Measurements from ENCODE around the gene MRPS6.
A peak's percentile ranks its signal among the peaks of the same experiment; 100 is the strongest.

The MRPS6 gene

GRCh38 chr21:34091032-34091431 is 17.7 kb downstream of the MRPS6 start:
- intact Hi-C loops (cut with DNase I), result no loop called here
- DNase-seq, result no peak

DNA sequence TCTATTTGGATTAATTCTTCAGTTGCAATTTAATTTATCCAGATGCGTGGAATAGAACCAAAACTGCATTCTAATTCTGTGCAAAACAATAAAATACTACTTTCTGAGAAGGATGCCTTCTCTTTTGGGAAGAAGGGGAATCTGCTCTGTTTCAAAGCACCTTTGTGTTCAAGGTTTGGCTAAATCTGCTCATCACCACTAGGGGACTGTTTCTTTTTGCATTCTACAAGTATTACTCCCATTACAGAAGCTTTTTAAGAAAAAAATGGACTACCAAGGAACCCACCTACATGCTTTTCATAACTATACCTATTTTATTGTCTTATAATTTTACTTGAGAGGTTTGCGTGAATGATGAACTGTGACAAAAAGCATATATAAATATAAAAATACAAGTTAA is 18.2 kb downstream of the MRPS6 start:
- intact Hi-C loops (cut with DNase I), result no loop called here
- DNase-seq, result no peak

DNA sequence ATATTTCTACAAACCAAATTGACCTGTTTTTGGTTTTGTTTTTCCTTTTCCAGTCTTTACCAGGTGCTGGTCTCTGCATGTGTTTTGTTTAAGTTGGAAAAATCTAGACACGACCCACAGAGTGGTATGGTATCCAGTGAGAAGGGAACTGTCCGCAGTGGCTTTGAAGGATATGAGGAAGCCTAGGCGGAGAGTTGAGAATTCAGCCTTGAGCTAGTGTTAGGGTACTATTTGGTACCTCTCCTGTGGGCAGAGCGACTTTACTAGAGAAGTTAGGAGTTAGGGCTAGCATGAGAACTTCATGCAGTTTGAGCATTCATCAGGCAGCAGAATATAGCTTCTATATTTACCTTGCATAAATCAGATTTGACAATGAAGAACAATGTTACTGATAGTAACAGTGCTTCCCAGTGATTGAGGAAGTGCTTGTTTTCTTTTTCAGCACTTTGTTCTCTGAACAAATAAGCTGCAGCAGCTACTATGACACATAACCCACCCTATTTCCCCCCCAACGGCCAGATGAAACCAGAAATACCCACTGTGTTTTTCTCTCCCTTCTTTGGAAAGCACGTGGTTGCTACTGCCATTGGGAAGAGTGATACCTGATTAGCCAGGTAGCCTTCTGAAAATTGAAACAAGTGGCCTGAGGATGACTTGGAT is 19.0 kb downstream of the MRPS6 start:
- intact Hi-C loops (cut with DNase I), result no loop called here
- no peak for DNase-seq

GRCh38 chr21:34093083-34093482 is 19.7 kb downstream of the MRPS6 start:
- intact Hi-C loops (cut with DNase I), result no loop called here
- DNase-seq, result no peak

DNA sequence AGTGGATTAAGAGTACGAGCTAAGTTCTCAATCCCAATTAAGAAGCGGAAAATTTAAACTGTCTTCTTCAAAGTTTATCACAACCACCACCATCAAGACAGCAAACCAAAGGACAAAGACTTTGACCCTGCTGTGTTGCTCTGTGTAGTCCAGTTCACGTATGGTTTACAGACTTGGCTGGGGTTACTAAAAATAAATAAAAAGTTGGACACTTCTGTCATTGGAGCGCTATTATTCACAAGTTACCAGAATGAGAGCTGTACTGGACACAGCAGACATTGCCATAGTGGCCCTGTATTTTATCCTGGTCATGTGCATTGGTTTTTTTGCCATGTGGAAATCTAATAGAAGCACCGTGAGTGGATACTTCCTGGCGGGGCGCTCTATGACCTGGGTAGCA is 21.6 kb downstream of the MRPS6 start:
- no peak for DNase-seq
- intact Hi-C loops (cut with DNase I), result no loop called here

DNA sequence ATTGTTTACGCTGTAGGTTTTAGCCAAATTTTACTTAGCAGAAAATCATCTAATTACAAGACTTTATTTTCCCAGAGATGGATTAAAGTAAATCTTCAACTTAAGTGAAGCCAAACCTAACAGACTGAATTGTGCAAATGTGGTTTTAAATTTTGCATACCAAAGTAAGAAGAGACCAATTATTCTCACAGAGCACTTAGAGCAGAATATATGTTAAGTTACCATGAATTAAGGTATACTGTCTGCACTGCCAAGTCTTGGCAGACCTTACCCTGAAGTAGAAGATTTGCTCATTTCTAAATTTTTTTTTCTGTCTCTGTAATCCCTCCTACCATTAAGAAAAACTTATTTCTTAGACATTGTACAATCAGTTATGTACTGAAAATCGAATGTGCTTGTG is 24.1 kb downstream of the MRPS6 start:
- intact Hi-C loops (cut with DNase I), result no loop called here
- DNase-seq, result no peak

GRCh38 chr21:34100337-34100736 is 27.0 kb downstream of the MRPS6 start:
- DNase-seq, result no peak
- intact Hi-C loops (cut with DNase I), result no loop called here

GRCh38 chr21:34100790-34101189 is 27.4 kb downstream of the MRPS6 start:
- DNase-seq, result no peak

GRCh38 chr21:34105947-34106541 is 32.7 kb downstream of the MRPS6 start:
- intact Hi-C loops (cut with DNase I), result no loop called here
- no peak for DNase-seq

More at GRCh38 chr21:34100790-34101189, 27.4 kb downstream of the MRPS6 start:
- intact Hi-C loops (cut with DNase I), result no loop called here

- intact Hi-C loops (cut with DNase I), result no loop called here
- no peak for DNase-seq
Measured at GRCh38 chr21:34107606-34108005, 34.2 kb downstream of the MRPS6 start.

DNA sequence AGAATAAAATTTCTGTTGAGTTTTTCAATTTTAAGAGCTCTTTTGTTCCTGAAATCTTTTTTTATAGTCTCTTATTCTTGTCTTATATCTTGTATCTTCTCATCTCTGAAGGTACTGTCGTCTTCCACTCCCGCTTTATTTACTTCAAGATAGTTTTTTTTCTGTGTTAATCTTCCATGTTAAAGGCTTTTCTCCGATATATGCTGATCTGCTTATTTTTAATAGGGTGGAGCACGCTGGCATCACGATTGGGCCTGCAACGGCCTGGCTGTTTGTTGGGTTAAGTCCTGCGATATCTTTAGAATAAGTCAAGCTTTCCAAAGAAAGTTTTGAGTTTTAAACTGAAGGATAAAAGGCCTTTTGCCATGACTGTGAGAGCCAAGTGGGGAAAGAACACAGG is 35.7 kb downstream of the MRPS6 start:
- intact Hi-C loops (cut with DNase I), result no loop called here
- no peak for DNase-seq

- intact Hi-C loops (cut with DNase I), result no loop called here
Measured at GRCh38 chr21:34110594-34111202, 37.3 kb downstream of the MRPS6 start.

GRCh38 chr21:34112316-34113033 is 39.1 kb downstream of the MRPS6 start:
- intact Hi-C loops (cut with DNase I), result no loop called here
- no peak for DNase-seq

More at GRCh38 chr21:34110594-34111202, 37.3 kb downstream of the MRPS6 start:
- no peak for DNase-seq

- no peak for DNase-seq
- intact Hi-C loops (cut with DNase I), result no loop called here
Measured at GRCh38 chr21:34113842-34114241, 40.5 kb downstream of the MRPS6 start.

DNA sequence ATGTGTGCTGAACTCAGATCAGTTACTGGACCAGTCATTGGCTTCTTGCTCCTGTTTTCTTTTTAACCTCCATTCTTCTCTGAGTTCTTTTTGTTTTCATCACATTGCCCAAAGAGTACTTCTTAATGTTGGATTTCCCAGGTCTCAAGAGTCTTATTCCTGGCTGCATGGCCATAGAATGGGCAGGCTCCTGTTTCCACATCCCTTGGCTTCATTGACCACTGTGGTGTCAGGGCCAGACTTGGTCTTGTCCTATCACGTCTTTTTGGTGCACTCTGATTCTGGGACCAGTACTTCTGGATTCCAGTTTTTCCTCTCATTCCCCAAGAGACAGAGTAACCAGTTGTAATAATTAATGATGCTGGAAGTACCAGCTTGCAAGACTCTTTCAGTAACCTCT is 41.8 kb downstream of the MRPS6 start:
- DNase-seq, result no peak
- intact Hi-C loops (cut with DNase I), result no loop called here

GRCh38 chr21:34116569-34116968 is 43.2 kb downstream of the MRPS6 start:
- intact Hi-C loops (cut with DNase I), result no loop called here
- DNase-seq, result no peak

DNA sequence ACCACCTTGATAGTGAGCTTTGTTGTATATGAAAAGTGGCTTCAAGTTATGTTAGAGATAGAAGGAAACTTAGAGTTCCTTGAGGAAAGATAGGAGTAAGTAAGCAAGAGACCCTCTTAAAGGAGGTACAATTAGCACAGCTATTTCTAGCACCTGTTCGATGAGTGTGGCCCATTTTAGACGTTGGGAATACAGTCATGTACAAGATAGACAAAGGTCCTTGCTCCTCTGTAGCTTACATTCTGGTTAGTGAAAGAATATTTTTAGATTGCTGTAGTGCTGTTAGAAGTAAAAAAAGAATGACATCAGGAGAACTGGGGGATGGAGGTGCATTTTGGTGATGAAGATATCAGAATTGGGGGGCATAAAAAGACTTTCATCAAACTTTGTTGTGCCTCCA is 47.5 kb downstream of the MRPS6 start:
- no peak for DNase-seq
- intact Hi-C loops (cut with DNase I), result no loop called here

GRCh38 chr21:34122047-34122446 is 48.7 kb downstream of the MRPS6 start:
- DNase-seq, result no peak
- intact Hi-C loops (cut with DNase I), result no loop called here

- peak in 5 of 42 donors; percentile 13 to 67 (median 25) for DNase-seq
- intact Hi-C loops (cut with DNase I), result no loop called here
Measured at GRCh38 chr21:34123609-34124008, 50.2 kb downstream of the MRPS6 start.

DNA sequence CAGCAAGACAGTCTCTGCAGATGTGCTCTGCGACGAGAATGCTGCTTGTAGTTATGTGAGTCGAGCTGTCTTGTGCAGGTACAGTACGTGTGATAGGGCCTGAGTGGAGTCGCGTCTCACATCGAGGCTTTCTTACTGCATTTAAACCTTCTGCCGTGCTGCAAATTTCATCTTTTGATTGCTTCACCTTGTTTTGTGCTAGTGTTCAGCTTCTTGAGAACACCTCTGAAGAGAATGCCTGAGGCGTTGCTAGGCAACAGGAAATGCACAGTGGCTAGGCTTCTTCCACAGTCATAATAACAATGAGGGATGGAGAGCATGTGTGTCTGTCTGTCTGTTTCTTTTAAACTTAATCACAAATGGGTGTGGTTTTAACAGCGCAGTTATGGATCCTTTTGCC is 52.9 kb downstream of the MRPS6 start:
- peak in 36 of 42 donors; percentile 28 to 89 (median 60) for DNase-seq
- intact Hi-C loops (cut with DNase I), result no loop called here
